Astrocyte of the cerebellum (primary cell): ENCODE measurements around the gene TACC3.

Experiments
- DNase-seq: peaks from one replicate; pipeline ENCODE4 v3.0.0-alpha.2; 2011; ENCODE audit warnings: low read depth
- H3K4me3 ChIP-seq: 2 replicates; pipeline ENCODE4 v1.5.1; 2011; ENCODE audit warnings: mild to moderate bottlenecking, low read depth, low read length, moderate library complexity
- CTCF ChIP-seq: IDR thresholded peaks from 2 replicates; pipeline ENCODE4 v1.5.1; 2012; ENCODE audit warnings: low read length, low read depth, moderate library complexity, mild to moderate bottlenecking; ENCODE audit errors: missing control alignments
- in situ Hi-C: cut with HindIII; loops from 2 replicates; pipeline ENCODE4 v1.10.0; 2017; ENCODE audit warnings: low sequenced_read_pairs

TACC3 gene

GRCh38 chr4:1785592-1785991 is 64.3 kb downstream of the TACC3 start:
- in situ Hi-C loops: no loop called here
- no peak overlapping the region for H3K4me3 ChIP-seq
- no peak for DNase-seq
- no peak for TF ChIP-seq CTCF

GRCh38 chr4:1786544-1787362 is 65.4 kb downstream of the TACC3 start:
- TF ChIP-seq CTCF: no peak
- no peak overlapping the region for H3K4me3 ChIP-seq
- no peak for DNase-seq
- in situ Hi-C loops: no loop called here

DNA sequence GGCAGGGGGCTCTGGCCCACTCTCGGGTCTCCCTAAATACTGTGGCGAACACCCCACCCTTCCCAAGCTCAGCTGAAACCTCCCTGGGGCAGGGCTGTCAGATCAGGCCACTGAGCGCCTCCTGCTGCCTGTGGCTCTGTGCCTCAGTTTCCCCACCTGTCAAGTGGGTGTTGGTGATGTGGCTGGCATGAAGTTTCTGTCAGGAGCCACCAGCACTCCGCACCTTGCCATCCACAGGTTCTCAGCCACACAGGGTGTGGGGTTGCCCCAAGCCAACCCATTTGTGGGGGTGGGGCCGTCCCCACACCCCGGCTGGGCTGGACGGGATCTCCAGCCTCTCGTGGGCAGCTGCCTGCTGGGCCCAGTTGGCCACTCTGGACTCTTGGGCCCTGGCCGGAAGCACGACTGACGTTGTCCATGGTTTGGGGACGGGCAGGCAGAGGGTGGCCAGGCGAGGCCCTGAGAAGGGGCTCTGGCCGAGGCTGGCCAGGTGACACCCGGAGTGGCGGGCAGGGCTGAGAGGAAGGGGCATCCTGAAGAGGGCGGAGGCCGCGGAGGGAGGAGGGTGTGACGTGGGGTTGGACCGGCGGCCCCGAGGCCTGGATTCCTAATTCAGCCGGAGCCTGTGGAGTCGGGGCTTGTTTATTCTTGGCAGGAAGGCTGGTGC is 66.2 kb downstream of the TACC3 start:
- H3K4me3 ChIP-seq: no peak overlapping the region
- TF ChIP-seq CTCF: no peak
- in situ Hi-C loops: no loop called here
- no peak for DNase-seq

DNA sequence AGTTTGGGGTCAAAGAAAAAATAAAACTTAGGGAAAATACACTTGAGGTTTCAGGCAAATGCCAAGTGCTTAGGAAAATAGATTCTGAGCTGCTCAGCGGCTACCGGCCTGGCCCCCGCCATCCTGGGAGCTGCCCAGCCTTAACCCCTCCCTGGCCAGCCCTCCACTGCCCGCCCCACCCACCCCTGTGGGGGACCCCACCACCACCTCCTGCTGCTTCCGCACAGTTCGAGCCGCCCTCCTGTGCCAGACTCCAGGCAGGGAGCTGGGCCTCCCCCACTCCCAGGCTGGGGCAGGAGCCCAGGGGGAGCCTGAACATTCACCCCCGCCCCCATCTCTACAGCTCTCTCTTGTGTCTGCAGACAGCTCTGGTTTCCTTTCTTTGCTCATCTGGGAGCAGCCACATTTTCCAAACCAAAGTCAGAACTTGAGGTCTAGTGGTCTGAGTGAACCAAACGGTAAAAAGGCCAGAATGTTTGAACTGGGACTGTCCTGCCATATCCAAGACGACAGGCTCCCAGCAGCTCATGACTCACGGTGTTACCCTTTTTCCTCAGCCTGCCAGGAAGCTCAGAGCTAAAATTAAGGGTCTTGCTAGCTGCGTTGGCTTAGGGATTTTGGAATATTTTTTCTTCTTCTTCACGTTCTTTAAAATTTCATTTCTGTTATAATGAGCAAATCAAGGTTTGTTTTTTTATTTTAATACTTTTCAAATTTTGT is 67.1 kb downstream of the TACC3 start:
- no peak overlapping the region for H3K4me3 ChIP-seq
- no peak for DNase-seq
- no peak for TF ChIP-seq CTCF
- in situ Hi-C loops: no loop called here

- no peak for DNase-seq
- in situ Hi-C loops: no loop called here
- TF ChIP-seq CTCF: no peak
- no peak overlapping the region for H3K4me3 ChIP-seq
These were observed 68.2 kb downstream of the TACC3 start for GRCh38 chr4:1789552-1789951.

GRCh38 chr4:1790005-1790404 is 68.7 kb downstream of the TACC3 start:
- no peak for TF ChIP-seq CTCF
- in situ Hi-C loops: no loop called here
- no peak for DNase-seq
- H3K4me3 ChIP-seq: no peak overlapping the region
